ENCODE results near the gene CLECL1. TPM values are rescaled to one million over a fixed set of nuclear protein-coding genes. Genes with fewer than 3 reads are reported as not detected.

The CLECL1 gene
- total and polyA plus RNA-seq, 2 donors (not counting 3 experiments of a cell fraction or from before 2014, with no cell fraction given) = not detected

DNA sequence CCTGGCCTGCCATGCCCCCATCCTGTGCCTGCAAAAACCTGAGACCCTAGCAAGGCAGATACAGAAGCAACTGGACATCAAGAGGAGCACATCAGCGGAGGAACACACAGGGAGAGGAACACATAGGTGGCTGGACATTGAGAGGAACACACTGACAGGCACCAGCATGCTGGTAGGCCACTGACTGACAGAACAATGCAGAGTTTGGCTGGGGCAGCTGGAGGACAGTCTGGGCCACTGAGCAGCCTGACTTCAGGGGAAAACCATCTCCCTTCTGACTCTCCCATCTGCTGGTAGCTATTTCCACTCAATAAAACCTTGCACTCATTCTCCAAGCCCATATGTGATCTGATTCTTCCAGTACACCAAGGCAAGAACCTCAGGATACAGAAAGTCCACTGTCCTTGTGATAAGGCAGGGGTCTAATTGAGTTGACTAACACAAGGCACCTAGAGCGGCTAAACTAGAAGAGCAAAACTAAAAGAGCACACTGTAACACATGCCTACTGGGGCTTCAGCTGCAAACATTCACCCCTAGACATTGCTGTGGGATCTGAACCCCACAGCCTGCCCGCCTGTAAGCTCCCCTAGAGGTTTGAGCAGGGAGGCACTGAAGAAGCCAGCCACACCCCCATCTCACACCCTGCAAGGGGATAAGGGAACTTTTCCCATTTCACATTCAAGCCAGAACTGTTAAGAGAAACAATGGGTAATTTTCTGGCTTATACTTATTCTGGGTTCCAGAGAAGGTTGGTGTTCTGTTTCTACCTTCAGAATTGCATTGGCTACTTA lies 22.1 kb downstream of the CLECL1 start:
- FAIRE-seq = no peak

More for the DNA sequence above, 22.1 kb downstream of the CLECL1 start:
- CTCF ChIA-PET = interaction anchor here (0.7 to 1.6 kb wide), 4 partner anchors 63 to 178 kb away, joined by 3 to 4 read pairs (median 4); no protein-coding TSS in a partner anchor
- Histone ChIP-seq H3K36me3 (ENCODE audit: control insufficient read depth in 2 of 2, extremely low read depth in 1 of 2, insufficient read depth in 2 of 2, low read length in 2 of 2) (no peaks in the 10 kb centered on the region), H3K9me1 (replicated peaks; ENCODE audit: control insufficient read depth, extremely low read depth, insufficient read depth, low read length) (no peaks in the 10 kb centered on the region), H3K27ac (ENCODE audit: insufficient read depth, low read depth, low read length) (no peak overlapping the region), H3K4me2 (ENCODE audit: insufficient read depth, low read length) (no peak overlapping the region), H3K27me3 (ENCODE audit: control insufficient read depth in 2 of 2, insufficient read depth in 2 of 2, low read length in 2 of 2) (no peaks in the 10 kb centered on the region), H3K9me3 (replicated peaks; ENCODE audit: control insufficient read depth, insufficient read depth, low read length) (no peaks in the 10 kb centered on the region), H3K9ac (replicated peaks; ENCODE audit: extremely low read depth, insufficient read depth, low read length) (no peak overlapping the region), H3K4me1 (ENCODE audit: control insufficient read depth, extremely low read depth, insufficient read depth, low read length) (no peaks in the 10 kb centered on the region), H4K20me1 (replicated peaks; ENCODE audit: control insufficient read depth, extremely low read depth, insufficient read depth, low read length) (no peaks in the 10 kb centered on the region), H3K4me3 (replicated peaks in 1 of 3; ENCODE audit: insufficient read depth in 1 of 3, low read depth in 1 of 3, low read length in 3 of 3) (no peak overlapping the region), H3K79me2 (ENCODE audit: control insufficient read depth, insufficient read depth, low read length) (no peaks in the 10 kb centered on the region), H2AFZ (ENCODE audit: low read depth, low read length) (no peak overlapping the region)
- TF ChIP-seq, protein P1, sequence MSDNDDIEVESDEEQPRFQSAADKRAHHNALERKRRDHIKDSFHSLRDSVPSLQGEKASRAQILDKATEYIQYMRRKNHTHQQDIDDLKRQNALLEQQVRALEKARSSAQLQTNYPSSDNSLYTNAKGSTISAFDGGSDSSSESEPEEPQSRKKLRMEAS (IDR thresholded peaks at IDR 0.05; ENCODE audit: insufficient read depth, insufficient read length) = no peak
- TF ChIP-seq, protein P2, sequence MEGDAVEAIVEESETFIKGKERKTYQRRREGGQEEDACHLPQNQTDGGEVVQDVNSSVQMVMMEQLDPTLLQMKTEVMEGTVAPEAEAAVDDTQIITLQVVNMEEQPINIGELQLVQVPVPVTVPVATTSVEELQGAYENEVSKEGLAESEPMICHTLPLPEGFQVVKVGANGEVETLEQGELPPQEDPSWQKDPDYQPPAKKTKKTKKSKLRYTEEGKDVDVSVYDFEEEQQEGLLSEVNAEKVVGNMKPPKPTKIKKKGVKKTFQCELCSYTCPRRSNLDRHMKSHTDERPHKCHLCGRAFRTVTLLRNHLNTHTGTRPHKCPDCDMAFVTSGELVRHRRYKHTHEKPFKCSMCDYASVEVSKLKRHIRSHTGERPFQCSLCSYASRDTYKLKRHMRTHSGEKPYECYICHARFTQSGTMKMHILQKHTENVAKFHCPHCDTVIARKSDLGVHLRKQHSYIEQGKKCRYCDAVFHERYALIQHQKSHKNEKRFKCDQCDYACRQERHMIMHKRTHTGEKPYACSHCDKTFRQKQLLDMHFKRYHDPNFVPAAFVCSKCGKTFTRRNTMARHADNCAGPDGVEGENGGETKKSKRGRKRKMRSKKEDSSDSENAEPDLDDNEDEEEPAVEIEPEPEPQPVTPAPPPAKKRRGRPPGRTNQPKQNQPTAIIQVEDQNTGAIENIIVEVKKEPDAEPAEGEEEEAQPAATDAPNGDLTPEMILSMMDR (IDR thresholded peaks at IDR 0.05; ENCODE audit: extremely low read depth in 1 of 2, insufficient read depth in 1 of 2, low read depth in 1 of 2, low read length in 2 of 2) = no peak
- TF ChIP-seq MYC (IDR thresholded peaks at IDR 0.05; ENCODE audit: low read depth, low read length) (no peak), GATA2 (IDR thresholded peaks at IDR 0.05; ENCODE audit: insufficient read depth, insufficient read length, low read depth, low read length) (no peak), EZH2 (IDR thresholded peaks at IDR 0.05; ENCODE audit: borderline replicate concordance, low read depth, low read length, severe bottlenecking) (no peak), JUN (IDR thresholded peaks at IDR 0.05; ENCODE audit: borderline replicate concordance, insufficient read depth, insufficient read length, low read depth) (no peak), POLR2AphosphoS5 (IDR thresholded peaks at IDR 0.05; ENCODE audit: insufficient read depth, low read depth, low read length) (no peak), FOS (IDR thresholded peaks at IDR 0.05; ENCODE audit: borderline replicate concordance, insufficient read depth, low read length) (no peak), POLR2A (IDR thresholded peaks at IDR 0.05; ENCODE audit: low read depth, low read length) (no peak)
- DNase-seq (ENCODE audit: low read depth, low spot score) = no peak
- intact Hi-C loops (cut with micrococcal nuclease) = no loop called here
- POLR2A ChIA-PET = no interaction called here
- BruUV-seq (replicated peaks) = no TSS peak
- dilution Hi-C loops (cut with MboI; ENCODE audit: extremely low pct_ligation_motif_present, low sequenced_read_pairs) = no loop called here
